Esophagus mucosa (tissue), 1 donor: ENCODE data around the gene CERCAM. TPM values are rescaled to one million over a fixed set of nuclear protein-coding genes. Genes with fewer than 3 reads are reported as not detected.

Experiments used
- ATAC-seq: fragments of 200-7000 bp; cut with Tn5 transposase; one replicate; pipeline ENCODE4 v1.9.1; 2020
- total RNA-seq: library from RNA; stranded (reverse); gene quantifications from one replicate; pipeline ENCODE4 v1.2.4, GENCODE V29; 2023
- donor health status: DM: yes; HTN: yes; CAD: no.

The CERCAM gene
- total RNA-seq: 5.5 TPM

GRCh38 chr9:128420651-128421481 is at the start of gene CERCAM:
TSS of gene CERCAM (plus strand) at chr9:128420857. CDS start at chr9:128420878, 21 bp downstream.
- ATAC-seq: peak; percentile 61

- no peak for ATAC-seq
Observed at GRCh38 chr9:128371630-128372117, 49.0 kb upstream of the CERCAM start.

- peak; percentile 45 for ATAC-seq
Observed at GRCh38 chr9:128372188-128372641, 48.4 kb upstream of the CERCAM start.

GRCh38 chr9:128372784-128373183 is 47.9 kb upstream of the CERCAM start:
- ATAC-seq: no peak

GRCh38 chr9:128374221-128374675 is 46.4 kb upstream of the CERCAM start:
- no peak for ATAC-seq

GRCh38 chr9:128375865-128376264 is 44.8 kb upstream of the CERCAM start:
- no peak for ATAC-seq

- no peak for ATAC-seq
Observed at GRCh38 chr9:128382261-128382660, 38.4 kb upstream of the CERCAM start.

- no peak for ATAC-seq
Observed at GRCh38 chr9:128383007-128383753, 37.5 kb upstream of the CERCAM start.

GRCh38 chr9:128383791-128384190 is 36.9 kb upstream of the CERCAM start:
- no peak for ATAC-seq

GRCh38 chr9:128384801-128385495 is 35.7 kb upstream of the CERCAM start:
- ATAC-seq: no peak

- no peak for ATAC-seq
Observed at GRCh38 chr9:128385496-128386460, 34.9 kb upstream of the CERCAM start.

GRCh38 chr9:128388150-128388549 is 32.5 kb upstream of the CERCAM start:
- no peak for ATAC-seq

GRCh38 chr9:128389395-128390149 is 31.1 kb upstream of the CERCAM start:
- ATAC-seq: no peak

- ATAC-seq: no peak
Observed at GRCh38 chr9:128390150-128390812, 30.4 kb upstream of the CERCAM start.

GRCh38 chr9:128390813-128391711 is 29.6 kb upstream of the CERCAM start:
- ATAC-seq: no peak

GRCh38 chr9:128391956-128392301 is 28.7 kb upstream of the CERCAM start:
- ATAC-seq: no peak

- no peak for ATAC-seq
Observed at GRCh38 chr9:128392302-128393144, 28.1 kb upstream of the CERCAM start.

GRCh38 chr9:128393145-128393775 is 27.4 kb upstream of the CERCAM start:
- ATAC-seq: peak; percentile 5
